Breast epithelium (tissue), 4 donors: ENCODE measurements around the gene PLCB4. TPM values are rescaled to one million over a fixed set of nuclear protein-coding genes. Genes with fewer than 3 reads are reported as not detected.

Experiments
- DNase-seq, 2 donors: peaks; one replicate each; pipeline ENCODE4 v3.0.0-alpha.2; 2019; ENCODE audit warnings: low spot score in 2 of 2
- H3K27ac ChIP-seq, 2 donors: fragments of 200-600 bp; sonication (generic) in 1 of 2; one replicate each; pipeline ENCODE4 v1.5.1; 2016 to 2019; ENCODE audit warnings: mild to moderate bottlenecking in 1 of 2
- H3K27me3 ChIP-seq, 2 donors: fragments of 200-600 bp; sonication (generic) in 1 of 2; one replicate each; pipeline versions ENCODE4 v1.5.1 to v1.6.0; 2017 to 2019; ENCODE audit warnings: control low read depth in 1 of 2, mild to moderate bottlenecking in 1 of 2
- H3K36me3 ChIP-seq: fragments of 200-600 bp; one replicate; pipeline ENCODE4 v1.5.1; 2019
- H3K4me1 ChIP-seq, 2 donors: fragments of 200-600 bp; sonication (generic); one replicate each; pipeline ENCODE4 v1.5.1; 2016 to 2019; ENCODE audit warnings: control low read depth in 1 of 2
- H3K4me3 ChIP-seq, 3 donors: fragments of 200-600 bp; sonication (generic); 1 replicate in 2 of 3; 2 replicates in 1 of 3; pipeline ENCODE4 v1.5.1; 2016 to 2019; ENCODE audit warnings: mild to moderate bottlenecking in 3 of 3, moderate library complexity in 2 of 3
- H3K9me3 ChIP-seq, 2 donors: fragments of 200-600 bp; sonication (generic) in 1 of 2; one replicate each; pipeline ENCODE4 v1.5.1; 2016 to 2019; ENCODE audit warnings: control low read depth in 1 of 2
- POLR2A ChIP-seq: fragments of 450-650 bp; IDR thresholded peaks from one replicate; pipeline ENCODE4 v1.6.1; 2016; ENCODE audit warnings: antibody characterized with exemption, mild to moderate bottlenecking, moderate library complexity
- POLR2AphosphoS5 ChIP-seq, 3 donors: sonication (generic); formaldehyde crosslinking; IDR thresholded peaks; one replicate each; pipeline ENCODE4 v1.6.1; 2017; ENCODE audit warnings: antibody characterized with exemption in 3 of 3
- intact Hi-C: fragments of 100-400 bp; cut with DNase I; formaldehyde crosslinking; loops from one replicate; pipeline ENCODE4 v1.15.1; 2023; ENCODE audit warnings: low total_unique reads
- total RNA-seq, 3 donors: library from RNA; depleted of rRNA; stranded (reverse); fragments of >200 nt; gene quantifications; one replicate each; pipeline ENCODE4 v1.1.0, GENCODE V29; 2016
- TF ChIP-seq, protein P1 (sequence below), 3 donors: fragments of 450-650 bp; IDR thresholded peaks; one replicate each; pipeline ENCODE4 v1.5.1; 2016 to 2017; ENCODE audit warnings: antibody characterized with exemption in 3 of 3, mild to moderate bottlenecking in 3 of 3, moderate library complexity in 3 of 3

The PLCB4 gene
- total RNA-seq, 3 donors from 2014 or later, result 9.4 to 17.7 (median 13.0) TPM

DNA sequence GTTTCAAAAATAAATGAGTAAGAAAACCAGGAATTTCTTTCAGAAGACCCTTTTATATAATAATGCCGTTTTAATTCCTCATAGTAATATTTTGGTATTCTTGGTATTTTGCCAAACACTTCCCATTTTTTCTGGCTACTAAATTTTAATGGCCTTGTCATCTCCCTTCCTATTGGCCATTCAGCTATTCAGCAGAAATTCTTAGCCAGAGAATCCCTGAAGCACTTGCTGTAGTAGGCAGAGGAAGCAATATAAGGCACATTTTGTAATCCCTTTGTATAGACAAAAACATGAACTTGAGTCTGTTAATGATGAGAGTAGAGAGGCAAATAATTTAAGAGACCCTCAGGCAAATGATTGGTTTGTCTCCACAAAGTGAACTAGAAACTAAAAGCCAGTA is 327.1 kb downstream of the PLCB4 start:
- no peak for DNase-seq
- Histone ChIP-seq H3K4me1 (no peaks in the 10 kb centered on the region), H3K4me3 (no peak overlapping the region), H3K9me3 (no peaks in the 10 kb centered on the region), H3K27ac (no peak overlapping the region), H3K27me3 (no peaks in the 10 kb centered on the region), H3K36me3 (no peaks in the 10 kb centered on the region)
- TF ChIP-seq, protein P1, sequence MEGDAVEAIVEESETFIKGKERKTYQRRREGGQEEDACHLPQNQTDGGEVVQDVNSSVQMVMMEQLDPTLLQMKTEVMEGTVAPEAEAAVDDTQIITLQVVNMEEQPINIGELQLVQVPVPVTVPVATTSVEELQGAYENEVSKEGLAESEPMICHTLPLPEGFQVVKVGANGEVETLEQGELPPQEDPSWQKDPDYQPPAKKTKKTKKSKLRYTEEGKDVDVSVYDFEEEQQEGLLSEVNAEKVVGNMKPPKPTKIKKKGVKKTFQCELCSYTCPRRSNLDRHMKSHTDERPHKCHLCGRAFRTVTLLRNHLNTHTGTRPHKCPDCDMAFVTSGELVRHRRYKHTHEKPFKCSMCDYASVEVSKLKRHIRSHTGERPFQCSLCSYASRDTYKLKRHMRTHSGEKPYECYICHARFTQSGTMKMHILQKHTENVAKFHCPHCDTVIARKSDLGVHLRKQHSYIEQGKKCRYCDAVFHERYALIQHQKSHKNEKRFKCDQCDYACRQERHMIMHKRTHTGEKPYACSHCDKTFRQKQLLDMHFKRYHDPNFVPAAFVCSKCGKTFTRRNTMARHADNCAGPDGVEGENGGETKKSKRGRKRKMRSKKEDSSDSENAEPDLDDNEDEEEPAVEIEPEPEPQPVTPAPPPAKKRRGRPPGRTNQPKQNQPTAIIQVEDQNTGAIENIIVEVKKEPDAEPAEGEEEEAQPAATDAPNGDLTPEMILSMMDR (IDR thresholded peaks at IDR 0.05), result no peak
- TF ChIP-seq POLR2A, result no peak
- no peak for TF ChIP-seq POLR2AphosphoS5 (IDR thresholded peaks at IDR 0.05)
- intact Hi-C loops, result no loop called here

DNA sequence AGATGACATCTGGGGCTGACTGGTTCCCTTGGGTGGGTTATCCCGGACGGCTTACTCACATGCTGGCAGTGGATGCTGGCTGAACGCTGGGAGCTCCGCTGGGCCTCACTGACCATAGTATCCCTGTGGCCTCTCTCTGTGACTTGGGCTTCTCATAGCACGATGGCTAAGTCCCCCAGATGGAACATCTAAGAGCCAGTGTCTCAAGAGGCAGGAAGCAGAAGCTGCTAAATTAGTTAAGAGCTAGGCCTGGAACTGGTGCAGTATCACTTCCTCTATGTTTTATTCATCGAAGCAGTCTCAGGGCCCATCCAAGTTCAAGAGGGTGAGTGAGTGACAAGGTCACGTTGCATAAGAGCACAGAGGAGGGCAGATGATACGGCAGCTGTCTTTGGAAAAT is 329.0 kb downstream of the PLCB4 start:
- TF ChIP-seq, protein P1 (IDR thresholded peaks at IDR 0.05), result no peak
- TF ChIP-seq POLR2A (no peak), POLR2AphosphoS5 (IDR thresholded peaks at IDR 0.05) (no peak)
- no peak for DNase-seq
- Histone ChIP-seq H3K4me3 (no peak overlapping the region), H3K27me3 (no peaks in the 10 kb centered on the region), H3K27ac (no peak overlapping the region), H3K36me3 (no peaks in the 10 kb centered on the region), H3K9me3 (no peaks in the 10 kb centered on the region), H3K4me1 (no peaks in the 10 kb centered on the region)
- intact Hi-C loops, result no loop called here

DNA sequence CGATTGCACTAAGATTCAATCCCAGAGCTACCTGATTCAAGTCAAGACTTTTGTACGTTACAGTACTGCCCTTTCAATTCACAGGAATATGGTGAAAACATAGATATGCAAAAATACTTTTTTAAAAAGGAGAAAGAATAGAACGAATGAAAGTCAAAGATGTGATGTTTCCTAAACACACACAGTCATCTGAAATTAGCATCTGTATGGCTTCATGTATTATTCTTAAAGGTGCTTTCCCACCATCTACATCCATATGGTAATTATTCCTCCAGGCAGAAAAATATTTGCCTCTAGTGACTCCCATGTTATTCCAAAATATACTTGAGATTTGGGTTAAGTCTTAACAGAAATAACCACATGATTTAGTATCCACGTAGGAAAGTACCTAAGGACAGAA is 330.0 kb downstream of the PLCB4 start:
- H3K9me3 ChIP-seq, result no peaks in the 10 kb centered on the region
- H3K27ac ChIP-seq, result no peak overlapping the region
- no peak for DNase-seq
- intact Hi-C loops, result no loop called here
- H3K4me3 ChIP-seq, result no peak overlapping the region
- H3K4me1 ChIP-seq, result no peaks in the 10 kb centered on the region
- H3K27me3 ChIP-seq, result no peaks in the 10 kb centered on the region
- H3K36me3 ChIP-seq, result no peaks in the 10 kb centered on the region
- TF ChIP-seq, protein P1 (IDR thresholded peaks at IDR 0.05), result no peak
- TF ChIP-seq POLR2A (no peak), POLR2AphosphoS5 (IDR thresholded peaks at IDR 0.05) (no peak)

DNA sequence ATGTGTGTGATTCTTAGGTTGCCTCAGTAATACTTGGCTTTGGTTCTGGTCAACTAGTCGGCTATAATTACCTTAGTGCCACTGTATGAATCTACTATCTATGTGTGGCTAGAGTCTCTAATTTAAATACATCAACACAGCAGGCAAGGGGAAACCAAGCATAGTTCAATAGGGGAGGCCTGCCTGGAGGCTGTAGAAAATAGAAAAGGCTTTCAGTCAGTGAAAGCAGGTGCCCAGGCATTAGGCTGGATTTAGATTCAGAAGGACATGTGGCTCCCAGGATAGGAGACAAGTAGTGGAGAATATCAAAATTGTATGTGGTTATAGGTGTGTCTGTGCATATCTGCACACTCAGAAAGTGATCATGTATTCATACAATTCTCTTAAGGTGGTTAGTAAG is 330.4 kb downstream of the PLCB4 start:
- no peak for DNase-seq
- TF ChIP-seq, protein P1 (IDR thresholded peaks at IDR 0.05), result no peak
- TF ChIP-seq POLR2AphosphoS5 (IDR thresholded peaks at IDR 0.05), result no peak
- TF ChIP-seq POLR2A, result no peak
- intact Hi-C loops, result no loop called here
- no peak overlapping the region for H3K4me3 ChIP-seq
- no peaks in the 10 kb centered on the region for H3K4me1 ChIP-seq
- no peak overlapping the region for H3K27ac ChIP-seq
- no peaks in the 10 kb centered on the region for H3K36me3 ChIP-seq
- no peaks in the 10 kb centered on the region for H3K9me3 ChIP-seq
- H3K27me3 ChIP-seq, result no peaks in the 10 kb centered on the region

DNA sequence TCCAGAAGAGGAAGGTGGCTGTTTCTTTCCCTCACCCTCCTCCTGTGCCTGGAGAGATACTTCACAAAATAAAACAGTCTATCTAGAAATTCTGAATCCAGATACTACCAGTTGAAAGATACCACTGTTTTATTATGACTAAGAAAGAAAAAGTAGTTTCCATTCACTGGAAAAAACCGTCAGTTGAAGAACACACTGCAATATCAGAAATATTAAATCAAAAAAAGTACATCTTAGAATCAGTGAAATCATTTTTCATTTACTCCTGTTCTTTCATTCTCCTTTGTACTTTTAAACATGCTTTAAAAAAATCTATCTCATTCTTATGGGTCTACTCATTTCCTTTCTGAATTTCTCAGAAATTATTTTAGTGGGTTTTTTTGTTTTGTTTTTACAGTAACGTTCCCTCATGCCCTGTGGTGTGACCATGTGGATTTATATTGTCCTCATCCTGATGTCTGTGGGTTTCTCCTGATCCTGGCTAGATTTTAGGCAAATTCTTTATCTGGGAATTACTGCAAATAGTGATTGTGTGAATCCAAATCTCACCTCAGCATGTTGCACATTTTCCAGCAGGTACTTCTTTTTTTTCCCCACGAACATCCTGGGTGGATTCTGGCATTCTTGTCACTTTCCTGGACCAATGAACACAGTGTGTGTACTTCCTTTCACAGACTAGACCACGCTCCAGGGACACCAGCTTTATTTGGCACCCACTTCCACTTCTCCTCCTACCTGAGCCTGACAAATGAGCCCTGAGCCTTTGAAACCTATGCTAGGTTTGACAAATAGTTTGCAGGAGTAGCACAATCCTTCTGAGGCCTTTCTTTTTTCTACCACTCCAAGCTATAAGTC is 331.5 kb downstream of the PLCB4 start:
- intact Hi-C loops, result loop anchor here (10.0 kb wide), 1 partner anchor 204 kb away; no protein-coding TSS in a partner anchor
- H3K27ac ChIP-seq, result no peak overlapping the region
- DNase-seq, result no peak
- H3K36me3 ChIP-seq, result no peaks in the 10 kb centered on the region
- H3K4me1 ChIP-seq, result no peaks in the 10 kb centered on the region
- no peaks in the 10 kb centered on the region for H3K9me3 ChIP-seq
- H3K4me3 ChIP-seq, result no peak overlapping the region
- TF ChIP-seq POLR2A (no peak), POLR2AphosphoS5 (IDR thresholded peaks at IDR 0.05) (no peak)
- TF ChIP-seq, protein P1 (IDR thresholded peaks at IDR 0.05), result no peak
- no peaks in the 10 kb centered on the region for H3K27me3 ChIP-seq
